BJ (cell line): ENCODE results near the gene CELSR3. TPM values are rescaled to one million over a fixed set of nuclear protein-coding genes. Genes with fewer than 3 reads are reported as not detected.

Source experiments
- CTCF ChIA-PET: fragments of 350-600 bp; formaldehyde crosslinking; extraction: SDS; loops from one replicate; lab custom pipeline; 2021; ENCODE audit warnings: antibody characterized with exemption, inconsistent platforms; lab: Yijun Ruan, JAX
- POLR2A ChIA-PET: fragments of 300-600 bp; sonication (Branson Sonifier 250); formaldehyde crosslinking; extraction: SDS; loops from one replicate; lab custom pipeline; 2021; ENCODE audit warnings: antibody characterized with exemption; lab: Charles Lee
- DNase-seq: peaks from one replicate; pipeline ENCODE4 v3.0.0-alpha.2; 2011; ENCODE audit warnings: low read depth
- H3K27me3 ChIP-seq: 2 replicates; pipeline ENCODE4 v1.6.0; 2011; ENCODE audit warnings: low read length; ENCODE audit not compliant: control insufficient read depth, insufficient read depth
- H3K36me3 ChIP-seq: 2 replicates; pipeline ENCODE4 v1.5.1; 2011; ENCODE audit warnings: low read length; ENCODE audit not compliant: control insufficient read depth, insufficient read depth
- H3K4me3 ChIP-seq: 2 replicates; pipeline ENCODE4 v1.5.1; 2011; ENCODE audit warnings: low read depth, mild to moderate bottlenecking, control low read depth, low read length
- polyA plus RNA-seq: library from polyadenylated mRNA; depleted of rRNA; stranded (reverse); fragments of >200 nt; gene quantifications from 2 replicates; pipeline ENCODE4 v1.2.3, GENCODE V29; 2011
- TF ChIP-seq, protein P1 (sequence below): IDR thresholded peaks from 2 replicates; pipeline ENCODE4 v1.5.1; 2011; ENCODE audit warnings: low read depth, mild to moderate bottlenecking, control low read depth, inconsistent platforms, low read length, moderate library complexity; ENCODE audit not compliant: insufficient read depth

The CELSR3 gene
- polyA plus RNA-seq, 1 experiment: 0.88 TPM

DNA sequence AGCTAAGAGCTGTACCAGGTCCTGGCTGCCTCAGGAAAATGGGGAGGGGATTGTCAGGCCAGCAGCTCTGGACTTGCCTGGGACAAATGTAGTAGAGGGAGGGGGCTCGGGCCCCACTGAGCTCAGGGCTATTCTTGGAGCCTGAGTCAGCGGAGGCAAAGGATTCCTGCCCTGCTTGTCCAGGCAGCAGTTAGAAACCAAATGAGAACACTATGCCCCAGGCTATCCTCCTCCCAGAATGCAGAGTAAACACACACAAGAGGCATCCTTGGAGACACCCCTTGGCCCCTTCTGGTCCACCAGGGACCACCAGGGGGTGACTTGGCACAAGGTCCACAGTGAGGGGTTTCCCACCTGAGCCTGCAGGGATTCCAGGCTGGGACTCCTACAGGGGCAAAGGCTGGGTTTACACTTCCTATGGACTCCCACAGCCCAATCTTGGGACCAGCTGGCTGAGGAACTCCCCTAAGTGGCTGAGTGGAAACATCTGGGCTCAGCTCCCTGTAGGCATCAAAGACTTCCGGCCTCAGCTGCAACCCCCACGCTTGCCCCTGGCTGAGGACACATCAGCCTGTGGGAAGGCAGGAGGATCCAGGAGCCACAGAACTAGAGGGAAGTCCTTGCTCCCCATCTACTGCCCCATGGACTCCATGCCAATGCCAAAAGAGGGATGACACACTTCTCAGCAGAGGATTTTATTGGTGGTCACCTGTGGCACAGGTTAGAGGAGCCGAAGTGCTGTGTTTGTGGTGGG, 64.2 kb downstream of the CELSR3 start:
- DNase-seq: peak; percentile 95
- Histone ChIP-seq H3K27me3 (no peaks in the 10 kb centered on the region), H3K36me3 (peaks cover 33% of the 10 kb centered on the region), H3K4me3 (0 out of 2 replicates have a peak overlapping the region, but pooled peaks have one; percentile 8)
- ChIA-PET POLR2A (no interaction called here), CTCF (interaction anchor here (1.1 to 5.4 kb wide), 6 partner anchors 11 to 49 kb away, joined by 3 to 43 read pairs (median 6); partner anchors contain the start of genes SLC26A6 and UQCRC1)
- TF ChIP-seq, protein P1, sequence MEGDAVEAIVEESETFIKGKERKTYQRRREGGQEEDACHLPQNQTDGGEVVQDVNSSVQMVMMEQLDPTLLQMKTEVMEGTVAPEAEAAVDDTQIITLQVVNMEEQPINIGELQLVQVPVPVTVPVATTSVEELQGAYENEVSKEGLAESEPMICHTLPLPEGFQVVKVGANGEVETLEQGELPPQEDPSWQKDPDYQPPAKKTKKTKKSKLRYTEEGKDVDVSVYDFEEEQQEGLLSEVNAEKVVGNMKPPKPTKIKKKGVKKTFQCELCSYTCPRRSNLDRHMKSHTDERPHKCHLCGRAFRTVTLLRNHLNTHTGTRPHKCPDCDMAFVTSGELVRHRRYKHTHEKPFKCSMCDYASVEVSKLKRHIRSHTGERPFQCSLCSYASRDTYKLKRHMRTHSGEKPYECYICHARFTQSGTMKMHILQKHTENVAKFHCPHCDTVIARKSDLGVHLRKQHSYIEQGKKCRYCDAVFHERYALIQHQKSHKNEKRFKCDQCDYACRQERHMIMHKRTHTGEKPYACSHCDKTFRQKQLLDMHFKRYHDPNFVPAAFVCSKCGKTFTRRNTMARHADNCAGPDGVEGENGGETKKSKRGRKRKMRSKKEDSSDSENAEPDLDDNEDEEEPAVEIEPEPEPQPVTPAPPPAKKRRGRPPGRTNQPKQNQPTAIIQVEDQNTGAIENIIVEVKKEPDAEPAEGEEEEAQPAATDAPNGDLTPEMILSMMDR: no peak

DNA sequence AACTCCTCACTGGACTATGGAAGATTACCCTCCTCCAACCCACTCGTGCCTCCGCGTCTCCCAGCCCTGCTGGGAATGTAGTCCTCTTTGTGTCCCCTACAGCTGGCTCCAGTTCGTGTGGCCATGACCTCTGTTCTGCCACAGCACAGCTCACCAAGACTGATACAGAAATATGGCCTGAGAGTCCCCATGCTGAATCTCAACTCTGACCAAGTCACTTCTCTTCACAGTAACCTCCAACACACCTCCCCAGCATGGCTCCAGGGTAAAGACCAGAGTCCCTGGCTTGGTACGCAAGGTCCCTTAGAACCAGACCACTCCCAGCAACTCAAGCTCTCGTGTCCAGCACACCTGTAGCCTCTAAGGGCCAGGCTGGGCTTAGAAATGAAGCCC, 65.3 kb downstream of the CELSR3 start:
- no peak overlapping the region for H3K4me3 ChIP-seq
- H3K36me3 ChIP-seq: peaks cover 29% of the 10 kb centered on the region
- TF ChIP-seq, protein P1: no peak
- no peak for DNase-seq
- CTCF ChIA-PET: interaction anchor here (2.2 to 5.4 kb wide), 3 partner anchors 15 to 38 kb away, joined by 6 to 43 read pairs (median 15); partner anchors contain the start of gene SLC26A6
- POLR2A ChIA-PET: no interaction called here
- no peaks in the 10 kb centered on the region for H3K27me3 ChIP-seq

DNA sequence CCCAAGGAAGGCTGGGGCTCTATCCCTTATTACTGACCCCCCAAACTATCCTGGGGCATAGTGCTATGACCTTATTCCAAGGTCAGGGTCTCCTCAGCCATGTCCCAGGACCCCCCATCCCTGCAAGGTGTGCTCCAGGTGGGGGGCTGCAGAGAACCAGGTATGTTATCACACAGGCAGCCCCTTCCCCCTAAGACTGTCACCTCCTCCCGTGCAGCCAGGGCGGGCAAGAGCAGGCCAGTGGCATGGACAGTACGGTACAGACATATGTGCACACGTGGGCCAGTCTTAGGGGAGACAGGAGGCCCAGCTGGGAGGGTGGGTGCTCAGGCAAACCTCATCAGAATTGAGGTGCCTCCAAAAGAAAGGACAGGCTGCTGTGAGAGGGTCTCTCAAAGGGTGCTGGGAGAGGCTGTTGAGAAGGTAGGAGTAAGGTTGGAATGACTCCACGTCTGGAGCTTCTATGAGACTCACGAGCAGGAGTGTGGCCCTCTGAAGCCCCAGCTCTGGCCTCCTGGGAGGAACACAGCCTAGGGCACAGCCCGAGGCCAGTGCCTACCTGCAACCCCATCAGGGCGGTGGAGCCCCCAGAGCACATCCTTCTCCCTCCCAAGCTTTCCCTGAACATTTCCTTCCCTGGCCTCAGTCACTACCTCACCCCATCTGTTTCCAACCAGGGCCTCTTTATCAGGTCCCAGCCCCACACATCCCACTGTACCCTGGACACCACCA, 65.8 kb downstream of the CELSR3 start:
- CTCF ChIA-PET: interaction anchor here (0.9 to 5.4 kb wide), 4 partner anchors 11 to 38 kb away, joined by 3 to 43 read pairs (median 10); partner anchors contain the start of gene SLC26A6
- TF ChIP-seq, protein P1: no peak
- POLR2A ChIA-PET: no interaction called here
- H3K36me3 ChIP-seq: peaks cover 32% of the 10 kb centered on the region
- no peak overlapping the region for H3K4me3 ChIP-seq
- DNase-seq: no peak
- H3K27me3 ChIP-seq: no peaks in the 10 kb centered on the region

DNA sequence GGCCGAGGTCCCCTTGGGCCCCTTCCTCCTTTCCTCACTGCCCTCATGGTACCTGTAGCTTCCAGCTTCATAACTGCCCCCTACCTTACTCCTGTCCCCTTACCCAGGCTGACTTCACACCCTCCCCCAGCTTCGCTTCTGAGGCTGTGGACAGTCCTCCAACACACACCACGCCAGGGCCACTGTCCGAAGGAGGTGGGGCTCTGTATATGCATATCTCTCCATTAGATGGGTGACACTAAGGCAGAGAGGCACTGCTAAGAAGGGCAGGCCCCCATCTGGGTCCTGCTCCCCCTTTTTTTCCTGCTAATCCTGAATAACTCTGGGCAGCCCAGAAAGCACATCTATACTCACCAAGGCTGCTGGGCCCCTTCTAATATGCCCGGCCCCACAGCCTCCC, 66.5 kb downstream of the CELSR3 start:
- ChIA-PET POLR2A (no interaction called here), CTCF (interaction anchor here (0.9 to 5.4 kb wide), 3 partner anchors 12 to 39 kb away, joined by 3 to 43 read pairs (median 15); partner anchors contain the start of gene SLC26A6)
- peaks cover 33% of the 10 kb centered on the region for H3K36me3 ChIP-seq
- H3K27me3 ChIP-seq: no peaks in the 10 kb centered on the region
- DNase-seq: no peak
- H3K4me3 ChIP-seq: no peak overlapping the region
- TF ChIP-seq, protein P1: no peak

DNA sequence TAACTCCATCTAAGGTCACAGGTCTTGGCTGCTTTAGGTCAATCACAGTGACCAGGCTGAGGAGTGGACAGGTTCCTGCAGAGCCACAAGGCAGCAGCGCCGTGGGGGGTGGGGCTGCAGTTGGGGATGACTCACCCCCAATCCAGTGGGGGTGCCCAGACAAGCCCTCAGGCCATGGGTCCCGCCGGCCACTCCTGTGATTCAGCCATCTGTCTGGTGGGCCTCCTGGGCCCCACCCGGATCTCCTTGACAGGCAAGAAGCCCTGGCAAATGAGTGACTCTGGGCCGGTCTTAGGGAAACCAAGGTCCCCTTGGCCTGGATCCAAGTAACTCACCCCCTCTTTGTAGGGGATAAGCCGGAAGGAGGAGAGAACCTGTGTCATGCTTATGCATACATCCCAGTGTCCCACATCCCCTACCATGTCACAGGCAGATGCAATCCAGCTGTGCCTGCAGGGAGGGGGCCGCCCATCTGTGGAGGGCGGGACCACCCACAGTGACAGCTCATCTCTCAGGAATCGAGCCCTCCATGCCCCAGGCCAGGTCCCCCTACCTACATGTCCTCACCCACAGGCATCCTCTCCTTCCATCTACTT, 67.1 kb downstream of the CELSR3 start:
- ChIA-PET CTCF (interaction anchor here (0.6 to 5.4 kb wide), 4 partner anchors 13 to 40 kb away, joined by 3 to 43 read pairs (median 10); partner anchors contain the start of gene SLC26A6), POLR2A (no interaction called here)
- TF ChIP-seq, protein P1: no peak
- peak; percentile 80 for DNase-seq
- no peaks in the 10 kb centered on the region for H3K27me3 ChIP-seq
- peaks cover 31% of the 10 kb centered on the region for H3K36me3 ChIP-seq
- peak overlapping the region; percentile 61; the same call in 1 of the 2 replicates for H3K4me3 ChIP-seq
